Thoracic aorta endothelial cell (primary cell): Measurements from ENCODE around the gene TTLL3. TPM values are rescaled to one million over a fixed set of nuclear protein-coding genes. Genes with fewer than 3 reads are reported as not detected.

Source experiments
- total RNA-seq: library from RNA; depleted of rRNA; stranded (reverse); fragments of >200 nt; gene quantifications from 2 replicates; pipeline ENCODE4 v1.2.3, GENCODE V29; 2012

TTLL3 gene
- 18.7 and 19.5 TPM in 2 replicates for total RNA-seq

GRCh38 chr3:9809615-9810432, at the start of gene TTLL3:
Gene TTLL3 (plus strand): TSS chr3:9810262. CDS start chr3:9810662, 400 bp downstream.

GRCh38 chr3:9769426-9770275, 40.4 kb upstream of the TTLL3 start, which contains the start of gene CAMK1:
Gene CAMK1 (minus strand): TSS chr3:9769947. CDS start chr3:9767749, 2,198 bp downstream.

GRCh38 chr3:9792405-9793160, 17.5 kb upstream of the TTLL3 start, which contains the start of the genes ARPC4 and TADA3:
Gene ARPC4 (plus strand): TSS chr3:9793082. CDS start chr3:9793122, 40 bp downstream.
Gene TADA3 (minus strand): TSS chr3:9792473. CDS start chr3:9791466, 1,007 bp downstream.

GRCh38 chr3:9843715-9844438, 33.8 kb downstream of the TTLL3 start, which contains the start of gene RPUSD3:
Gene RPUSD3 (minus strand): TSS chr3:9844008. CDS start chr3:9843990, 18 bp downstream.

GRCh38 chr3:9879830-9880549, 69.9 kb downstream of the TTLL3 start, which contains the start of gene CIDEC:
Gene CIDEC (minus strand): TSS chr3:9880253. CDS start chr3:9878486, 1,767 bp downstream.

Other genes with a start within 250 kb of the TTLL3 start
- gene MTMR14, start 160.8 kb upstream of the TTLL3 start, total RNA-seq: 38.7 and 45.4 TPM in 2 replicates
- gene CPNE9, start 106.4 kb upstream of the TTLL3 start, total RNA-seq: not detected in 2 replicates
- 21.1 and 21.8 TPM in 2 replicates for gene BRPF1, start 78.5 kb upstream of the TTLL3 start, total RNA-seq
- 21.4 and 23.7 TPM in 2 replicates for gene OGG1, start 60.3 kb upstream of the TTLL3 start, total RNA-seq
- gene CAMK1, start 40.3 kb upstream of the TTLL3 start, total RNA-seq: 35.9 and 43.8 TPM in 2 replicates
- 42.7 and 45.2 TPM in 2 replicates for gene TADA3, start 17.8 kb upstream of the TTLL3 start, total RNA-seq
- gene ARPC4, start 17.2 kb upstream of the TTLL3 start, total RNA-seq: 225 and 236 TPM in 2 replicates
- gene RPUSD3, start 33.7 kb downstream of the TTLL3 start, total RNA-seq: 30.1 and 35.3 TPM in 2 replicates
- not detected in 2 replicates for gene CIDEC, start 70.0 kb downstream of the TTLL3 start, total RNA-seq
- gene JAGN1, start 80.3 kb downstream of the TTLL3 start, total RNA-seq: 23.1 and 27.0 TPM in 2 replicates
- 0.13 and 0.29 TPM in 2 replicates for gene IL17RE, start 92.6 kb downstream of the TTLL3 start, total RNA-seq
- 14.5 and 14.6 TPM in 2 replicates for gene IL17RC, start 106.8 kb downstream of the TTLL3 start, total RNA-seq
- 14.7 and 15.2 TPM in 2 replicates for gene CRELD1, start 123.6 kb downstream of the TTLL3 start, total RNA-seq
- gene PRRT3, start 142.1 kb downstream of the TTLL3 start, total RNA-seq: 1.3 TPM in 2 replicates
- gene EMC3, start 176.6 kb downstream of the TTLL3 start, total RNA-seq: 51.5 and 60.7 TPM in 2 replicates
- 38.4 and 52.9 TPM in 2 replicates for gene FANCD2, start 216.2 kb downstream of the TTLL3 start, total RNA-seq